Measurements from ENCODE around the gene CRYZ.

DNA sequence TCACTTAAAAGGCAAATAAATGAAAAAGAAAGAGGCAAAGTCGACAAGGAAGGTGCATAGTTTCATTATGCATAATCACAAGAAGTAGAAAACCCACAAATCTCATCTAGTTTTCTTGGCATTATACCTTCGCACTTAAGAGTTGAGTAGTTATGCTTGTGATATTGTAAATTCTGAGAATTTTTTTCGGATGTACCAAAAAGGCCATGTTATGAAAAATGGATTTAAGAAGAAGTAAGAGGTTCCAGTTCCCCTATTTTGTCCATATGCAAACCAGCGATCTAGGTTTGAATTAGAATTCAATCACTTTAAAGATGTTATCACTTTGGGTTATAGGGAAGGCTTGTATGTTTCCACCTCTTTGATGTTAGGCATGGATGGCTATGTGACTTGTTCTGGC is 51.4 kb downstream of the CRYZ start:
- TF ChIP-seq EZH2 (IDR thresholded peaks at IDR 0.05; ENCODE audit: borderline replicate concordance, low read depth, low read length, poor library complexity, severe bottlenecking): no peak
- TF ChIP-seq, protein P1, sequence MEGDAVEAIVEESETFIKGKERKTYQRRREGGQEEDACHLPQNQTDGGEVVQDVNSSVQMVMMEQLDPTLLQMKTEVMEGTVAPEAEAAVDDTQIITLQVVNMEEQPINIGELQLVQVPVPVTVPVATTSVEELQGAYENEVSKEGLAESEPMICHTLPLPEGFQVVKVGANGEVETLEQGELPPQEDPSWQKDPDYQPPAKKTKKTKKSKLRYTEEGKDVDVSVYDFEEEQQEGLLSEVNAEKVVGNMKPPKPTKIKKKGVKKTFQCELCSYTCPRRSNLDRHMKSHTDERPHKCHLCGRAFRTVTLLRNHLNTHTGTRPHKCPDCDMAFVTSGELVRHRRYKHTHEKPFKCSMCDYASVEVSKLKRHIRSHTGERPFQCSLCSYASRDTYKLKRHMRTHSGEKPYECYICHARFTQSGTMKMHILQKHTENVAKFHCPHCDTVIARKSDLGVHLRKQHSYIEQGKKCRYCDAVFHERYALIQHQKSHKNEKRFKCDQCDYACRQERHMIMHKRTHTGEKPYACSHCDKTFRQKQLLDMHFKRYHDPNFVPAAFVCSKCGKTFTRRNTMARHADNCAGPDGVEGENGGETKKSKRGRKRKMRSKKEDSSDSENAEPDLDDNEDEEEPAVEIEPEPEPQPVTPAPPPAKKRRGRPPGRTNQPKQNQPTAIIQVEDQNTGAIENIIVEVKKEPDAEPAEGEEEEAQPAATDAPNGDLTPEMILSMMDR (conservative IDR thresholded peaks at IDR 0.05; ENCODE audit: low read depth, low read length): no peak
